ENCODE results near the gene RPRML.

GRCh38 chr17:46978489-46979146, 435 bp downstream of the RPRML start:
- TF ChIP-seq, protein P1, sequence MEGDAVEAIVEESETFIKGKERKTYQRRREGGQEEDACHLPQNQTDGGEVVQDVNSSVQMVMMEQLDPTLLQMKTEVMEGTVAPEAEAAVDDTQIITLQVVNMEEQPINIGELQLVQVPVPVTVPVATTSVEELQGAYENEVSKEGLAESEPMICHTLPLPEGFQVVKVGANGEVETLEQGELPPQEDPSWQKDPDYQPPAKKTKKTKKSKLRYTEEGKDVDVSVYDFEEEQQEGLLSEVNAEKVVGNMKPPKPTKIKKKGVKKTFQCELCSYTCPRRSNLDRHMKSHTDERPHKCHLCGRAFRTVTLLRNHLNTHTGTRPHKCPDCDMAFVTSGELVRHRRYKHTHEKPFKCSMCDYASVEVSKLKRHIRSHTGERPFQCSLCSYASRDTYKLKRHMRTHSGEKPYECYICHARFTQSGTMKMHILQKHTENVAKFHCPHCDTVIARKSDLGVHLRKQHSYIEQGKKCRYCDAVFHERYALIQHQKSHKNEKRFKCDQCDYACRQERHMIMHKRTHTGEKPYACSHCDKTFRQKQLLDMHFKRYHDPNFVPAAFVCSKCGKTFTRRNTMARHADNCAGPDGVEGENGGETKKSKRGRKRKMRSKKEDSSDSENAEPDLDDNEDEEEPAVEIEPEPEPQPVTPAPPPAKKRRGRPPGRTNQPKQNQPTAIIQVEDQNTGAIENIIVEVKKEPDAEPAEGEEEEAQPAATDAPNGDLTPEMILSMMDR (IDR thresholded peaks at IDR 0.05; ENCODE audit: low read length): no peak
- TF ChIP-seq EZH2phosphoT487 (IDR thresholded peaks at IDR 0.05; ENCODE audit: low read length): no peak
- TF ChIP-seq EZH2 (optimal IDR thresholded peaks at IDR 0.05; ENCODE audit: low read depth, low read length): no peak
